ENCODE results near the gene DGLUCY.
"Not testable (repeated sequence)": the region's sequence is repeated elsewhere in the genome, so short reads cannot be mapped to it uniquely, and the experiment has no call there.

Gene DGLUCY

GRCh38 chr14:91169951-91170350 is 56.1 kb downstream of the DGLUCY start:
- DNase-seq (ENCODE audit: low read depth in 2 of 2) = no peak

GRCh38 chr14:91170504-91171121 is 56.7 kb downstream of the DGLUCY start:
- no peak for DNase-seq (ENCODE audit: low read depth in 2 of 2)

- DNase-seq (ENCODE audit: low read depth in 2 of 2) = no peak
Measured at GRCh38 chr14:91171291-91171690, 57.4 kb downstream of the DGLUCY start.

GRCh38 chr14:91173221-91173670 is 59.4 kb downstream of the DGLUCY start:
- DNase-seq (ENCODE audit: low read depth in 2 of 2) = peak; percentile 61 to 73

- DNase-seq (ENCODE audit: low read depth in 2 of 2) = no peak
Measured at GRCh38 chr14:91173904-91174303, 60.0 kb downstream of the DGLUCY start.

GRCh38 chr14:91175291-91176201 is 61.7 kb downstream of the DGLUCY start:
- no peak for DNase-seq (ENCODE audit: low read depth in 2 of 2)

- peak; percentile 21 to 41 for DNase-seq (ENCODE audit: low read depth in 2 of 2)
Measured at GRCh38 chr14:91177073-91178034, 63.5 kb downstream of the DGLUCY start.

- DNase-seq (ENCODE audit: low read depth in 2 of 2) = no peak
Measured at GRCh38 chr14:91180611-91181010, 66.7 kb downstream of the DGLUCY start.

GRCh38 chr14:91182753-91183152 is 68.9 kb downstream of the DGLUCY start:
- not testable (repeated sequence) for DNase-seq (ENCODE audit: low read depth in 2 of 2)

- DNase-seq (ENCODE audit: low read depth in 2 of 2) = no peak
Measured at GRCh38 chr14:91184559-91184958, 70.7 kb downstream of the DGLUCY start.

GRCh38 chr14:91185721-91186120 is 71.8 kb downstream of the DGLUCY start:
- DNase-seq (ENCODE audit: low read depth in 2 of 2) = no peak

GRCh38 chr14:91186515-91187066 is 72.7 kb downstream of the DGLUCY start:
- DNase-seq (ENCODE audit: low read depth in 2 of 2) = no peak

GRCh38 chr14:91187271-91187670 is 73.4 kb downstream of the DGLUCY start:
- DNase-seq (ENCODE audit: low read depth in 2 of 2) = no peak

GRCh38 chr14:91190853-91191252 is 77.0 kb downstream of the DGLUCY start:
- no peak for DNase-seq (ENCODE audit: low read depth in 2 of 2)

- no peak for DNase-seq (ENCODE audit: low read depth in 2 of 2)
Measured at GRCh38 chr14:91193069-91193468, 79.2 kb downstream of the DGLUCY start.

- no peak for DNase-seq (ENCODE audit: low read depth in 2 of 2)
Measured at GRCh38 chr14:91195881-91196280, 82.0 kb downstream of the DGLUCY start.

GRCh38 chr14:91197631-91198030 is 83.8 kb downstream of the DGLUCY start:
- DNase-seq (ENCODE audit: low read depth in 2 of 2) = no peak

GRCh38 chr14:91200802-91201201 is 86.9 kb downstream of the DGLUCY start:
- DNase-seq (ENCODE audit: low read depth in 2 of 2) = not testable (repeated sequence)

GRCh38 chr14:91202234-91202974 is 88.5 kb downstream of the DGLUCY start:
- DNase-seq (ENCODE audit: low read depth in 2 of 2) = no peak

- DNase-seq (ENCODE audit: low read depth in 2 of 2) = no peak
Measured at GRCh38 chr14:91204657-91205056, 90.8 kb downstream of the DGLUCY start.

GRCh38 chr14:91205459-91205858 is 91.6 kb downstream of the DGLUCY start:
- no peak for DNase-seq (ENCODE audit: low read depth in 2 of 2)
